HepG2 (cell line): ENCODE results near the gene MFF. TPM values are rescaled to one million over a fixed set of nuclear protein-coding genes. Genes with fewer than 3 reads are reported as not detected.
"Not testable (repeated sequence)": the region's sequence is repeated elsewhere in the genome, so short reads cannot be mapped to it uniquely, and the experiment has no call there.

Experiments used
- ATAC-seq: fragments of 200-7000 bp; cut with Tn5 transposase; 3 replicates; pipeline ENCODE4 v1.9.1; 2020; ENCODE audit warnings: mild to moderate bottlenecking, moderate library complexity
- BruUV-seq: library from RNA; stranded (reverse); fragments of 400-500 nt; replicated peaks from 2 replicates; lab custom pipeline; 2021; lab: Mats Ljungman, UMichigan
- CTCF ChIA-PET: fragments of 300-600 bp; formaldehyde crosslinking; extraction: SDS; loops from one replicate; lab custom pipeline; 2021; ENCODE audit warnings: low total read pairs, inconsistent platforms, low intra/inter-chr PET ratio; lab: Yijun Ruan, JAX
- POLR2A ChIA-PET: fragments of 350-600 bp; sonication (Branson Sonifier 250); formaldehyde crosslinking; loops from one replicate; lab custom pipeline; 2020; ENCODE audit warnings: antibody characterized with exemption, inconsistent platforms; lab: Yijun Ruan, JAX
- DNase-seq: peaks from one replicate; pipeline ENCODE4 v3.0.0-alpha.2; 2015; ENCODE audit warnings: low spot score
- FAIRE-seq: peaks from 3 replicates; lab custom pipeline; 2011; peaks lifted over from hg19 to GRCh38; lab: Jason Lieb, UNC
- H2AFZ ChIP-seq: one replicate; pipeline ENCODE4 v1.6.1; 2011; ENCODE audit warnings: low read length, inconsistent platforms
- H3K27ac ChIP-seq: fragments of 300-600 bp; 3 replicates; pipeline ENCODE4 v1.8.0; 2011; ENCODE audit warnings: mixed run types, mild to moderate bottlenecking, mixed read lengths, low read length, inconsistent platforms; ENCODE audit not compliant: insufficient read depth; ENCODE audit errors: extremely low read length
- H3K27me3 ChIP-seq, 2 experiments: fragments of 200-600 bp in 1 of 2; 2 replicates in 1 of 2; 3 replicates in 1 of 2; pipeline versions ENCODE4 v1.6.0 to v1.8.0; 2011; ENCODE audit warnings: low read length in 2 of 2, mild to moderate bottlenecking in 2 of 2, moderate library complexity in 2 of 2, inconsistent platforms in 1 of 2; ENCODE audit not compliant: insufficient read depth in 2 of 2, control insufficient read depth in 1 of 2
- H3K36me3 ChIP-seq, 2 experiments: fragments of 200-600 bp in 1 of 2; replicated peaks in 1 of 2; 2 replicates in 1 of 2; 3 replicates in 1 of 2; pipeline versions ENCODE4 v1.5.1 to v1.8.0; 2011; ENCODE audit warnings: low read length in 2 of 2, inconsistent platforms in 1 of 2; ENCODE audit not compliant: insufficient read depth in 2 of 2, control insufficient read depth in 1 of 2
- H3K4me1 ChIP-seq: 2 replicates; pipeline ENCODE4 v1.5.1; 2012; ENCODE audit warnings: low read length, inconsistent platforms; ENCODE audit not compliant: insufficient read depth
- H3K4me2 ChIP-seq: 2 replicates; pipeline ENCODE4 v1.6.0; 2011; ENCODE audit warnings: low read depth, low read length, inconsistent platforms
- H3K4me3 ChIP-seq, 3 experiments: fragments of 200-600 bp in 1 of 3; sonication (generic), shearing (Covaris generic) in 1 of 3; replicated peaks in 1 of 3; 2 replicates each; pipeline ENCODE4 v1.5.1; 2011 to 2016; ENCODE audit warnings: low read length in 3 of 3, inconsistent platforms in 2 of 3, low read depth in 2 of 3, mild to moderate bottlenecking in 2 of 3, control low read depth in 1 of 3, mixed read lengths in 1 of 3; ENCODE audit not compliant: insufficient read depth in 1 of 3
- H3K79me2 ChIP-seq: one replicate; pipeline ENCODE4 v1.6.1; 2011; ENCODE audit warnings: low read length, inconsistent platforms; ENCODE audit not compliant: insufficient read depth
- H3K9ac ChIP-seq: 2 replicates; pipeline ENCODE4 v1.6.0; 2011; ENCODE audit warnings: mild to moderate bottlenecking, low read depth, low read length, inconsistent platforms; ENCODE audit not compliant: insufficient read depth
- H3K9me3 ChIP-seq: 2 replicates; pipeline ENCODE4 v1.5.1; 2012; ENCODE audit warnings: mild to moderate bottlenecking, low read length
- H4K20me1 ChIP-seq: 2 replicates; pipeline ENCODE4 v1.6.0; 2011; ENCODE audit warnings: inconsistent platforms, mild to moderate bottlenecking, low read length, moderate library complexity; ENCODE audit not compliant: insufficient read depth
- WGBS: methylation state at CpG from one replicate; pipeline ENCODE4 v1.1.6; 2017; ENCODE audit warnings: low lambda C conversion rate; 5-methylcytosine and 5-hydroxymethylcytosine counted together
- in situ Hi-C: cut with HindIII; loops from 2 replicates; pipeline ENCODE4 v1.10.0; 2017; ENCODE audit warnings: low pct_unique_long_range_greater_than_20kb; ENCODE audit not compliant: extremely low pct_ligation_motif_present
- intact Hi-C: fragments of 100-400 bp; cut with micrococcal nuclease; formaldehyde crosslinking; loops from one replicate; pipeline ENCODE4 v1.10.0; 2022; ENCODE audit not compliant: unreplicated experiment
- polyA plus RNA-seq, 8 experiments: library from polyadenylated mRNA; depleted of rRNA in 3 of 8; stranded (reverse) in 7 of 8; unstranded in 1 of 8; fragments of >200 nt; fragmentation: Illumina TruSeq in 4 of 8; extraction: Trizol in 4 of 8; gene quantifications; 2 replicates each; pipeline versions ENCODE4 v1.2.1 to v1.2.3, GENCODE V29; 2011 to 2016; ENCODE audit warnings: low read depth in 4 of 8, missing spikeins in 1 of 8, mixed read lengths in 1 of 8; ENCODE audit not compliant: insufficient read depth in 1 of 8
- total RNA-seq, 5 experiments: library from RNA; depleted of rRNA; stranded (reverse); fragments of >200 nt; fragmentation: Illumina TruSeq; extraction: Trizol; gene quantifications; 2 replicates each; pipeline ENCODE4 v1.2.3, GENCODE V29; 2016; ENCODE audit warnings: low read depth in 1 of 5
- TF ChIP-seq, protein P1 (sequence below): sonication (generic); formaldehyde crosslinking; IDR thresholded peaks from 2 replicates; pipeline ENCODE4 v1.8.0; 2022; ENCODE audit warnings: missing genetic modification reagents, mild to moderate bottlenecking, borderline replicate concordance
- TF ChIP-seq, protein P2 (sequence below): sonication (generic); formaldehyde crosslinking; conservative IDR thresholded peaks from 2 replicates; pipeline ENCODE4 v1.4.0; 2020; ENCODE audit warnings: missing genetic modification reagents
- TF ChIP-seq, protein P3 (sequence below): sonication (generic); formaldehyde crosslinking; IDR thresholded peaks from 2 replicates; pipeline ENCODE4 v1.8.1; 2023; ENCODE audit warnings: missing genetic modification reagents, inconsistent platforms, borderline replicate concordance

MFF gene
- total and polyA plus RNA-seq, 2 of the 13 experiments (the other 11 are each of a cell fraction or from before 2014, with no cell fraction given), result 81.9 to 156 TPM

DNA sequence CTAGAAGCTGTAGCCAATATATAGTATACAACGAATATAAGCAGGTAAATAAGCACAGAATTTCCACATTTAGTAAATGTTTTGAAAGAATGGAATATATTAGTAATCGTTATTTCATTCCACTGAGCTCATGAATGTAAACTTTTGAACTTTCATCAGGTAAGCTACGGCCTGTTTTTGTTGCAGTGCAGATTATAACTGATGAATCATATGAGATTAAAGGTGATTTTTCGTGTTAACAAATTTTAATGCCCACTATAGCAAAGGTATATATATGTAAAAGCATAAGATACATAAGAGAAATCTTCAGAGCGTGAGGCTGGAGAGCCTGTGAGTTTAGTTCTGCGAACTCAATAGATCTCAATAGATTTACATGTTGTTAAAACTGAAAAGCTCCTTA, 61.6 kb downstream of the MFF start (continued):
- TF ChIP-seq, protein P1, sequence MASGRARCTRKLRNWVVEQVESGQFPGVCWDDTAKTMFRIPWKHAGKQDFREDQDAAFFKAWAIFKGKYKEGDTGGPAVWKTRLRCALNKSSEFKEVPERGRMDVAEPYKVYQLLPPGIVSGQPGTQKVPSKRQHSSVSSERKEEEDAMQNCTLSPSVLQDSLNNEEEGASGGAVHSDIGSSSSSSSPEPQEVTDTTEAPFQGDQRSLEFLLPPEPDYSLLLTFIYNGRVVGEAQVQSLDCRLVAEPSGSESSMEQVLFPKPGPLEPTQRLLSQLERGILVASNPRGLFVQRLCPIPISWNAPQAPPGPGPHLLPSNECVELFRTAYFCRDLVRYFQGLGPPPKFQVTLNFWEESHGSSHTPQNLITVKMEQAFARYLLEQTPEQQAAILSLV, result no peak
- TF ChIP-seq, protein P2, sequence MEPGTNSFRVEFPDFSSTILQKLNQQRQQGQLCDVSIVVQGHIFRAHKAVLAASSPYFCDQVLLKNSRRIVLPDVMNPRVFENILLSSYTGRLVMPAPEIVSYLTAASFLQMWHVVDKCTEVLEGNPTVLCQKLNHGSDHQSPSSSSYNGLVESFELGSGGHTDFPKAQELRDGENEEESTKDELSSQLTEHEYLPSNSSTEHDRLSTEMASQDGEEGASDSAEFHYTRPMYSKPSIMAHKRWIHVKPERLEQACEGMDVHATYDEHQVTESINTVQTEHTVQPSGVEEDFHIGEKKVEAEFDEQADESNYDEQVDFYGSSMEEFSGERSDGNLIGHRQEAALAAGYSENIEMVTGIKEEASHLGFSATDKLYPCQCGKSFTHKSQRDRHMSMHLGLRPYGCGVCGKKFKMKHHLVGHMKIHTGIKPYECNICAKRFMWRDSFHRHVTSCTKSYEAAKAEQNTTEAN, result no peak
- TF ChIP-seq, protein P3, sequence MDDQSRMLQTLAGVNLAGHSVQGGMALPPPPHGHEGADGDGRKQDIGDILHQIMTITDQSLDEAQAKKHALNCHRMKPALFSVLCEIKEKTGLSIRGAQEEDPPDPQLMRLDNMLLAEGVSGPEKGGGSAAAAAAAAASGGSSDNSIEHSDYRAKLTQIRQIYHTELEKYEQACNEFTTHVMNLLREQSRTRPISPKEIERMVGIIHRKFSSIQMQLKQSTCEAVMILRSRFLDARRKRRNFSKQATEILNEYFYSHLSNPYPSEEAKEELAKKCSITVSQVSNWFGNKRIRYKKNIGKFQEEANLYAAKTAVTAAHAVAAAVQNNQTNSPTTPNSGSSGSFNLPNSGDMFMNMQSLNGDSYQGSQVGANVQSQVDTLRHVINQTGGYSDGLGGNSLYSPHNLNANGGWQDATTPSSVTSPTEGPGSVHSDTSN (CRISPR knock-in tag), result no peak

DNA sequence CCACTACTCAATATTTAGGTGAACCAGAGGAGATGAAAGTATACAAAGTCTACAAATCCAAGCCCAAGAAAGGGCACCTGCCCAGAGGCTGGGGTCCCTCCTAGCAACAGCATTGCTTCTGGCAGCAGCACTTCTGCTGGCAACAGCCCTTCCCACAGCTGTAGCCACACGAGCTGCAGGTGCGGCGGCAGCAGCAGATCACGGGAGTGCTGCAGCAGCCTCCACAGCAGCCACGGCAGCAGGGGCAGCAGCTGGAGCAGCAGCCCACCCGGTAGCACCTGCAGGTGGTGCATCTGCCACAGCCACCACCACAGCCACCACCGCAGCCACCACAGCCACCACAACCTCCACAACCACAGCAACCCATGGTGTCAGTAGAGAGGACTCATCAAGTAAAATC, 62.5 kb downstream of the MFF start, which contains the start of gene SCYGR1:
SCYGR1 (minus strand) TSS at position 367 of the 400 bp plus-strand sequence; CDS start at position 367, 0 bp downstream.
- H3K4me3 ChIP-seq, H3K27ac ChIP-seq, in situ Hi-C loops, POLR2A ChIA-PET, BruUV-seq, H4K20me1 ChIP-seq, H3K9me3 ChIP-seq, H3K79me2 ChIP-seq, CTCF ChIA-PET, H2AFZ ChIP-seq, H3K4me1 ChIP-seq, DNase-seq, H3K36me3 ChIP-seq, FAIRE-seq, H3K9ac ChIP-seq, intact Hi-C loops: not testable (repeated sequence)
- WGBS, result 67% methylated on average over 3 of the region's 7 CpGs
- peaks cover 0 to 12% of the 10 kb centered on the region in 2 experiments; a peak in 2 of 5 replicates for H3K27me3 ChIP-seq
- peak within 1 kb of the TSS; percentile 36 for H3K4me2 ChIP-seq
- ATAC-seq, result peak; percentile 18; the same call in 2 of the 3 replicates
